GM10266 (cell line): Measurements from ENCODE around the gene FBXO21.
"Not testable (repeated sequence)": the region's sequence is repeated elsewhere in the genome, so short reads cannot be mapped to it uniquely, and the experiment has no call there.

Experiments used
- DNase-seq: peaks from one replicate; pipeline ENCODE4 v3.0.0; 2012; ENCODE audit errors: extremely low spot score
- TF ChIP-seq, protein P1 (sequence below): IDR thresholded peaks from 2 replicates; pipeline ENCODE4 v1.5.1; 2012; ENCODE audit warnings: mild to moderate bottlenecking, low read depth; ENCODE audit not compliant: control insufficient read depth, insufficient read depth; ENCODE audit errors: missing control alignments

FBXO21 gene

DNA sequence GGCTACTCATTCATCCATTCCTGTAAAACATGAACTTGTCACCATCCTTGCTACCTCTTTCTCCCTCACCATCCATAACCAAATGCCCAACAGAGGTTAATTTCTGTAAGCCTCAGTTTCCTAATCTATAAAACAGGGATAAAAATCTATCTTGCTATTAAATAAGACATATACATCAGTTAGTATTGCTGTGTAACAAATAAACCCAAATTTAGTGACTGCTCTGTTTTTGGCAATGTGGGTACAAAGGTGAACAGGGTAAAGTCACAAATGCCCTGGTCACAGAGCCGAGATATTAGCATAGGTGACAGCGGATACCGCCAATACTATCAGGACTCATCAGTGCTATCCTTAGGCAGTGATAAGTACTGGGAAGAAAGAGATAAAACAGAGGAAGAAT is 3.6 kb upstream of the FBXO21 start:
- TF ChIP-seq, protein P1, sequence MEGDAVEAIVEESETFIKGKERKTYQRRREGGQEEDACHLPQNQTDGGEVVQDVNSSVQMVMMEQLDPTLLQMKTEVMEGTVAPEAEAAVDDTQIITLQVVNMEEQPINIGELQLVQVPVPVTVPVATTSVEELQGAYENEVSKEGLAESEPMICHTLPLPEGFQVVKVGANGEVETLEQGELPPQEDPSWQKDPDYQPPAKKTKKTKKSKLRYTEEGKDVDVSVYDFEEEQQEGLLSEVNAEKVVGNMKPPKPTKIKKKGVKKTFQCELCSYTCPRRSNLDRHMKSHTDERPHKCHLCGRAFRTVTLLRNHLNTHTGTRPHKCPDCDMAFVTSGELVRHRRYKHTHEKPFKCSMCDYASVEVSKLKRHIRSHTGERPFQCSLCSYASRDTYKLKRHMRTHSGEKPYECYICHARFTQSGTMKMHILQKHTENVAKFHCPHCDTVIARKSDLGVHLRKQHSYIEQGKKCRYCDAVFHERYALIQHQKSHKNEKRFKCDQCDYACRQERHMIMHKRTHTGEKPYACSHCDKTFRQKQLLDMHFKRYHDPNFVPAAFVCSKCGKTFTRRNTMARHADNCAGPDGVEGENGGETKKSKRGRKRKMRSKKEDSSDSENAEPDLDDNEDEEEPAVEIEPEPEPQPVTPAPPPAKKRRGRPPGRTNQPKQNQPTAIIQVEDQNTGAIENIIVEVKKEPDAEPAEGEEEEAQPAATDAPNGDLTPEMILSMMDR = no peak
- DNase-seq = no peak

DNA sequence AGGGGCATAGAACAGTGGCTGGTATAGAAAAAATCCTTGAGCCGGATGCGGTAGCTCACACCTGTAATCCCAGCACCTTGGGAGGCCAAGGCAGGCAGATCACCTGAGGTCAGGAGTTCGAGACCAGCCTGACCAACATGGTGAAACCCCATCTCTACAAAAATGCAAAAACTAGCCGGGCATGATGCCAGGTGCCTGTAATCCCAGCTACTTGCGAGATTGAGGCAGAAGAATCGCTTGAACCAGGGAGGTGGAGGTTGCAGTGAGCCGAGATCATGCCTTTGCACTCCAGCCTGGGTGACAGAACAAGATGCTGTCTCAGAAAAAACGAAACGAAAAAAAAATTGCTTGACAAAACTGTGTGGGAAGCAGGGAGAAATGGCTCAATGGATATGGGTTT is 2.3 kb upstream of the FBXO21 start:
- not testable (repeated sequence) for DNase-seq

DNA sequence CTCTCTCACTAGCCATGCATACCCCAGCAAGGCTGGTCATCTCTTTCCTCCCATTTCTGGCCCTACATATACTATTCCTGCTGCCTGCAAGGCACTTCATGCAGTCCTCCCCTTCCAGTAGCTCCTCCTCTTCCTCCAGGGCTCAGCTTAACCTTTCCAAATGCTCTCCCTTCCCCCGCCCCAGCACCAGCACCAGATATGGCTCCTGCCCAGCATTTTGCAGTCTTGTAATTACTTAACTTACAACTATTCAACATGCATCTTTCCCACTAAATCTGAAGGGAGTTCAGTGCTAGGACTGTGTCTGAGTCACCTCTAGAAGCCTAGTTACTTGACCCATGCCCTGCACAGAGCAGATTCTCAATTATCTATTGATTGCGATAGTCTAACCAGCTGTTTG is 1.8 kb upstream of the FBXO21 start:
- no peak for DNase-seq

DNA sequence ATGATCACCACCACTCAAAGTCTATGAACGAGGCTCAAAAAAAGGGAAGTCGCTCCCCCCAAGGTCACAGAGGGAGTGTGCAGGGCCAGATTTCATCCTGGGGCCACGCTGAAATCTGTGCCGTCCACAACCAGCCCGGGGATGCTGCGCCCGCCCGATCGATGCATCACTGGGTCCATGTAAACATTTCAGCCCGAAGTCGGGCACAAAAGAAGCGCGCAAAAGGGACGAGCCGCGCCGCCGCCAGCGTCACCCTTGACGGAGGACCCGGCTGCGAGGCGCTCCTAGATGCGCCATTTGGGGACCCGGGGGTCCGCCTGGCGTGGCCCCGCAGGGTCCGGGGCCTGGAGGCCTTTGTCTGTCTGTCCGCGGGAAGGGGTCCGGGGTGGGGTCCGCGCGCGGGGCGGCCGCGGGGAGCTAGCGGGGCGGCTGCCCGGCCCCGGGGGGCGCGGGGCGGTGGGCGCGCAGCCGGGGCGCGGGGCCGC is 503 bp downstream of the FBXO21 start:
- TF ChIP-seq, protein P1 = no peak
- DNase-seq = peak; percentile 56

More for the DNA sequence above, 1.8 kb upstream of the FBXO21 start:
- TF ChIP-seq, protein P1 = no peak

DNA sequence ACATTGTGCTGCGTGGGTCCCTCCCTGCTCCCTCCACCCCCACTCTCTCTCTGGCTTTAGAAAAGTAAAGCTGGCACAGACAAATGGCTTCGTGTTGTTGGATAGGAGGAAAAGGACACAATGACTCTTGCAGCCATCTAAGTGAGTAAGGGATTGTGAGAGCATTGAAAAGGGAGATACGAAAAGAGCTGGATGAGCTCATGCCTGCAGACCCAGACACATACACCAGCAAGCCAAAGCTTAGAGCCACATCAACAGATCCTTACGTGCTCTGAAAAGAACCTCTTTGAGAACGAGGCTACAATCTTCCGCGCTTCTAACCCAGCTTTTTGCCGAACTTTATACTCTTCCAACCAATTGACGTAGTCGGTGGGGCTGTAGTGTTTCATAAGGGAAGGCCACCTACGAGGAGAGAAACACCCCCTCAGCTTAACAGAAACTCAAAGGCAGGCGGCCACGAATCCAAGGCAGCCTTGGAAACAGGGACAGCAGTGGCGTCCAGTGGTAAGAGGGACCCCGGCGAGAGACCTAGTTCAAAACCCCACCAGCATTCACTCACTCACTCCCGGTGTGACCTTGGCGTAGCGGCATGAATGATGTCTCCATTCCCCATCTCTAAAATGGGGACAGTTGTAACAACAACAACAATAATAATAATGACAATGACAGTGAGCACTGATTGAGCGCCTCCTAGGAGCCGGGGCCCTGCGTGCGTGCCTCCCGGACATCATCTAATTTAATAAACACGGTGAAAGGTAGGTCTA is 1.1 kb downstream of the FBXO21 start:
- no peak for DNase-seq
- TF ChIP-seq, protein P1 = no peak

DNA sequence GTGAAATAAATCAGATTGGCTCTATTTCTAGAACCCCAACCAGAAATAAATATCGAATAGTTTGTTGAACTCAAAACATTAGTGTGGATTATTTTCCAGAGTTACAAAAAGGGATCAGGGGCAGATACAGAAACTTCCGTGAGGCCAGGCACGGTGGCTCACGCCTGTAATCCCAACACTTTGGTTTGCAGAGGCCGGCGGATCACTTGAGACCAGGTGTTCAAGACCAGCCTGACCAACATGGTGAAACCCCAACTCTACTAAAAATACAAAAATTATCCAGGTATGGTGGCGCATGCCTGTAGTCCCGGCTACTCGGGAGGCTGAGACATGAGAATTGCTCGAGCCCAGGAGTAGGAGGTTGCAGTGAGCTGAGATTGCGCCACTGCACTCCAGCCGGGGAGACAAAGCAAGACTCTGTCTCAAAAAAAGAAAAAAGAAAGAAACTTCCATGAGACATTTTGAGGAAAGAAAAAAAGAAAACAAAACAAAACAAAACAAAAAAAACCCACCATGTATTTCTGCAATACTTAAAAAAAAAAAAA is 2.1 kb downstream of the FBXO21 start:
- TF ChIP-seq, protein P1 = no peak
- DNase-seq = no peak

DNA sequence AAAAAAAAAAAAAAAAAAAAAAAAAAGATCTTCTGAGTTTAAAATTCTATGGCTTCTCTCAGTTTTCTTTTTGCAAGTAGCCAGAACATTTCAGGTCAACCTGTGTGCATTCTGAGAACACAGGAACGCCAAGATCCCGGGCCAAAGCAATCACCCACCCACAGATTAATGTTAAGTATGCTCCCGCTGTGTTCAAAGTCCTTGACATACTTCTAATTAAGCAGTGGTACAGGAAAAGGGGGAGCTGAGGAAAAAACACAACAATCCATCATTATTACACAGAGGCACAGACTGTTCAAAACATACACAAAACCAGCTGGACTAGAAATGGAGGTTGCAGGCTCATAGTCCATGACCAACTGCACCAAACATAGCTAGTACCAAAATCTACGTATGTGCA is 2.8 kb downstream of the FBXO21 start:
- TF ChIP-seq, protein P1 = no peak
- DNase-seq = no peak
